GM10266 (cell line): ENCODE results near the gene TMCC1.

ENCODE experiments used
- DNase-seq: peaks from one replicate; pipeline ENCODE4 v3.0.0; 2012; ENCODE audit errors: extremely low spot score
- CTCF ChIP-seq: IDR thresholded peaks from 2 replicates; pipeline ENCODE4 v1.5.1; 2012; ENCODE audit warnings: mild to moderate bottlenecking, low read depth; ENCODE audit not compliant: control insufficient read depth, insufficient read depth; ENCODE audit errors: missing control alignments

Gene TMCC1

GRCh38 chr3:129732200-129732876, 161.2 kb downstream of the TMCC1 start:
- no peak for DNase-seq
- no peak for TF ChIP-seq CTCF

GRCh38 chr3:129727707-129728106, 165.8 kb downstream of the TMCC1 start:
- DNase-seq = no peak
- TF ChIP-seq CTCF = no peak

- TF ChIP-seq CTCF = no peak
- no peak for DNase-seq
These were observed 169.8 kb downstream of the TMCC1 start for GRCh38 chr3:129723558-129724324.

- no peak for DNase-seq
- TF ChIP-seq CTCF = no peak
These were observed 171.0 kb downstream of the TMCC1 start for GRCh38 chr3:129722527-129722926.

GRCh38 chr3:129718201-129718600, 175.3 kb downstream of the TMCC1 start:
- no peak for TF ChIP-seq CTCF
- no peak for DNase-seq

- no peak for DNase-seq
- TF ChIP-seq CTCF = no peak
These were observed 177.7 kb downstream of the TMCC1 start for GRCh38 chr3:129715854-129716253.

GRCh38 chr3:129708328-129708861, 185.1 kb downstream of the TMCC1 start:
- no peak for TF ChIP-seq CTCF
- no peak for DNase-seq
